ENCODE measurements around the gene TUBG2.

Gene TUBG2

GRCh38 chr17:42679492-42680330 lies 20.6 kb downstream of the TUBG2 start:
- peak; percentile 74 for TF ChIP-seq CTCF (conservative IDR thresholded peaks at IDR 0.05; ENCODE audit: low read length)
- no peak for TF ChIP-seq EZH2phosphoT487 (IDR thresholded peaks at IDR 0.05; ENCODE audit: borderline replicate concordance)
- Histone ChIP-seq H3K79me2 (ENCODE audit: insufficient read depth, low read length) (peaks cover 5% of the 10 kb centered on the region; the same call in 1 of the 2 replicates), H2AFZ (ENCODE audit: low read length) (peak overlapping the region; percentile 72), H3K4me1 (ENCODE audit: insufficient read depth, low read length, poor library complexity, severe bottlenecking) (peaks cover 47% of the 10 kb centered on the region), H3K9me2 (replicated peaks; ENCODE audit: low read depth, low read length) (no peaks in the 10 kb centered on the region), H3F3A (ENCODE audit: low read depth) (peaks cover 5% of the 10 kb centered on the region; the same call in 1 of the 2 replicates), H3K4me2 (ENCODE audit: low read depth, low read length, poor library complexity, severe bottlenecking) (peak overlapping the region; percentile 95), H3K4me3 (ENCODE audit: low read length, poor library complexity, severe bottlenecking) (peak overlapping the region; percentile 76), H3K9me3 (ENCODE audit: insufficient read depth, low read depth, low read length) (no peaks in the 10 kb centered on the region), H3K9ac (ENCODE audit: low read depth, low read length, poor library complexity, severe bottlenecking) (peak overlapping the region; percentile 85), H4K20me1 (ENCODE audit: insufficient read depth, low read length, poor library complexity, severe bottlenecking) (peaks cover 10% of the 10 kb centered on the region), H3K36me3 (ENCODE audit: insufficient read depth, low read length) (no peaks in the 10 kb centered on the region), H3K27me3 (ENCODE audit: insufficient read depth, low read length, poor library complexity, severe bottlenecking) (no peaks in the 10 kb centered on the region)

- Histone ChIP-seq H3K27me3 (ENCODE audit: insufficient read depth, low read length, poor library complexity, severe bottlenecking) (no peaks in the 10 kb centered on the region), H3F3A (ENCODE audit: low read depth) (peaks cover 5% of the 10 kb centered on the region; the same call in 1 of the 2 replicates), H3K4me3 (ENCODE audit: low read length, poor library complexity, severe bottlenecking) (peak overlapping the region; percentile 76), H3K36me3 (ENCODE audit: insufficient read depth, low read length) (no peaks in the 10 kb centered on the region), H3K4me2 (ENCODE audit: low read depth, low read length, poor library complexity, severe bottlenecking) (peak overlapping the region; percentile 95), H3K4me1 (ENCODE audit: insufficient read depth, low read length, poor library complexity, severe bottlenecking) (peaks cover 47% of the 10 kb centered on the region), H3K9ac (ENCODE audit: low read depth, low read length, poor library complexity, severe bottlenecking) (peak overlapping the region; percentile 85), H4K20me1 (ENCODE audit: insufficient read depth, low read length, poor library complexity, severe bottlenecking) (peaks cover 7% of the 10 kb centered on the region), H2AFZ (ENCODE audit: low read length) (peak overlapping the region; percentile 72; the same call in 1 of the 2 replicates), H3K79me2 (ENCODE audit: insufficient read depth, low read length) (peaks cover 5% of the 10 kb centered on the region; the same call in 1 of the 2 replicates), H3K9me2 (replicated peaks; ENCODE audit: low read depth, low read length) (no peaks in the 10 kb centered on the region), H3K9me3 (ENCODE audit: insufficient read depth, low read depth, low read length) (no peaks in the 10 kb centered on the region)
- no peak for TF ChIP-seq CTCF (conservative IDR thresholded peaks at IDR 0.05; ENCODE audit: low read length)
- TF ChIP-seq EZH2phosphoT487 (IDR thresholded peaks at IDR 0.05; ENCODE audit: borderline replicate concordance): no peak
Measured at GRCh38 chr17:42680331-42680808, 21.3 kb downstream of the TUBG2 start.

GRCh38 chr17:42681976-42682721 lies 23.1 kb downstream of the TUBG2 start, which contains the start of gene CNTNAP1:
Gene CNTNAP1, plus strand, starts transcription at chr17:42682531. Its CDS starts 299 bp downstream, at chr17:42682830.
- Histone ChIP-seq H3K9ac (ENCODE audit: low read depth, low read length, poor library complexity, severe bottlenecking) (peak within 1 kb of the TSS; percentile 55), H3K79me2 (ENCODE audit: insufficient read depth, low read length) (peaks cover 5% of the 10 kb centered on the region; the same call in 1 of the 2 replicates), H2AFZ (ENCODE audit: low read length) (peak within 1 kb of the TSS; percentile 25; the same call in 1 of the 2 replicates), H3K27me3 (ENCODE audit: insufficient read depth, low read length, poor library complexity, severe bottlenecking) (no peaks in the 10 kb centered on the region), H3K4me3 (ENCODE audit: low read length, poor library complexity, severe bottlenecking) (peak within 1 kb of the TSS; percentile 67), H3K4me1 (ENCODE audit: insufficient read depth, low read length, poor library complexity, severe bottlenecking) (peaks cover 36% of the 10 kb centered on the region), H3K36me3 (ENCODE audit: insufficient read depth, low read length) (no peaks in the 10 kb centered on the region), H3K9me3 (ENCODE audit: insufficient read depth, low read depth, low read length) (no peaks in the 10 kb centered on the region), H4K20me1 (ENCODE audit: insufficient read depth, low read length, poor library complexity, severe bottlenecking) (no peaks in the 10 kb centered on the region), H3K9me2 (replicated peaks; ENCODE audit: low read depth, low read length) (no peaks in the 10 kb centered on the region), H3F3A (ENCODE audit: low read depth) (peaks cover 5% of the 10 kb centered on the region; the same call in 1 of the 2 replicates), H3K4me2 (ENCODE audit: low read depth, low read length, poor library complexity, severe bottlenecking) (peak within 1 kb of the TSS; percentile 84)
- TF ChIP-seq CTCF (conservative IDR thresholded peaks at IDR 0.05; ENCODE audit: low read length) (no peak), EZH2phosphoT487 (IDR thresholded peaks at IDR 0.05; ENCODE audit: borderline replicate concordance) (no peak)

All from Loucy (cell line).